ENCODE measurements around the gene COX10.
A peak's percentile ranks its signal among the peaks of the same experiment; 100 is the strongest.
"Not testable (repeated sequence)": the region's sequence is repeated elsewhere in the genome, so short reads cannot be mapped to it uniquely, and the experiment has no call there.

The COX10 gene

DNA sequence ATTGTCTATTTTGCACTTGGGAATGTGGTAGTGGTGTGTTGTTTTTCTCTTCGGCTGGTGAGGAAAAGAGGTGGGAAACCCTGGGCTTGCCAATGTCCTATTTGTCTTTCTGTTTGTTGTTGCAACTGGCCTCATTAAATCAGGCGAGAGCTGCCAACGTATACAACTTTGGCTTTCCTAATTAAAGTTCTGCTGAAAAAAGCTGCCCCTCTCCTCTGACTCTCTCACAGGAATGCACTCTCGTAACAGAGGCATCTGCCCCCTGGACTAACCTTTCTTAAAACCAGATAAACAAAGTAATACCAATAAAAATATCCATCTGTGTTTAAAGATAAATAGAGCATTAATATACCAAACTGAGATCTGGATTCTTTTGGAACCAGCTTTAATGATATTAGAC lies 159.6 kb downstream of the COX10 start:
- no peak for ATAC-seq
- TF ChIP-seq ZFP30 (CRISPR knock-in tag; IDR thresholded peaks at IDR 0.05) (no peak), SNAI2 (CRISPR knock-in tag; IDR thresholded peaks at IDR 0.05) (no peak), ISL1 (CRISPR knock-in tag; IDR thresholded peaks at IDR 0.05) (no peak), OSR1 (CRISPR knock-in tag; IDR thresholded peaks at IDR 0.05) (no peak), CSDC2 (CRISPR knock-in tag; IDR thresholded peaks at IDR 0.05) (no peak), ZNF8 (CRISPR knock-in tag; IDR thresholded peaks at IDR 0.05) (no peak), TOX (CRISPR knock-in tag; IDR thresholded peaks at IDR 0.05; ENCODE audit: borderline replicate concordance) (no peak), ARNTL (CRISPR knock-in tag; IDR thresholded peaks at IDR 0.05; ENCODE audit: borderline replicate concordance, low read depth) (no peak), ZNF70 (CRISPR knock-in tag; IDR thresholded peaks at IDR 0.05) (no peak), ZC3H10 (CRISPR knock-in tag; IDR thresholded peaks at IDR 0.05) (no peak), ZNF565 (CRISPR knock-in tag; conservative IDR thresholded peaks at IDR 0.05; ENCODE audit: low read depth) (no peak), PPARA (CRISPR knock-in tag; IDR thresholded peaks at IDR 0.05; ENCODE audit: borderline replicate concordance) (no peak), TCF4 (CRISPR knock-in tag; IDR thresholded peaks at IDR 0.05; ENCODE audit: borderline replicate concordance) (no peak), ZFP3 (CRISPR knock-in tag; IDR thresholded peaks at IDR 0.05) (no peak), RARB (CRISPR knock-in tag; IDR thresholded peaks at IDR 0.05) (no peak)
- TF ChIP-seq, protein P1, sequence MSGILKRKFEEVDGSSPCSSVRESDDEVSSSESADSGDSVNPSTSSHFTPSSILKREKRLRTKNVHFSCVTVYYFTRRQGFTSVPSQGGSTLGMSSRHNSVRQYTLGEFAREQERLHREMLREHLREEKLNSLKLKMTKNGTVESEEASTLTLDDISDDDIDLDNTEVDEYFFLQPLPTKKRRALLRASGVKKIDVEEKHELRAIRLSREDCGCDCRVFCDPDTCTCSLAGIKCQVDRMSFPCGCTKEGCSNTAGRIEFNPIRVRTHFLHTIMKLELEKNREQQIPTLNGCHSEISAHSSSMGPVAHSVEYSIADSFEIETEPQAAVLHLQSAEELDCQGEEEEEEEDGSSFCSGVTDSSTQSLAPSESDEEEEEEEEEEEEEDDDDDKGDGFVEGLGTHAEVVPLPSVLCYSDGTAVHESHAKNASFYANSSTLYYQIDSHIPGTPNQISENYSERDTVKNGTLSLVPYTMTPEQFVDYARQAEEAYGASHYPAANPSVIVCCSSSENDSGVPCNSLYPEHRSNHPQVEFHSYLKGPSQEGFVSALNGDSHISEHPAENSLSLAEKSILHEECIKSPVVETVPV (CRISPR knock-in tag; IDR thresholded peaks at IDR 0.05) = no peak
- TF ChIP-seq, protein P2, sequence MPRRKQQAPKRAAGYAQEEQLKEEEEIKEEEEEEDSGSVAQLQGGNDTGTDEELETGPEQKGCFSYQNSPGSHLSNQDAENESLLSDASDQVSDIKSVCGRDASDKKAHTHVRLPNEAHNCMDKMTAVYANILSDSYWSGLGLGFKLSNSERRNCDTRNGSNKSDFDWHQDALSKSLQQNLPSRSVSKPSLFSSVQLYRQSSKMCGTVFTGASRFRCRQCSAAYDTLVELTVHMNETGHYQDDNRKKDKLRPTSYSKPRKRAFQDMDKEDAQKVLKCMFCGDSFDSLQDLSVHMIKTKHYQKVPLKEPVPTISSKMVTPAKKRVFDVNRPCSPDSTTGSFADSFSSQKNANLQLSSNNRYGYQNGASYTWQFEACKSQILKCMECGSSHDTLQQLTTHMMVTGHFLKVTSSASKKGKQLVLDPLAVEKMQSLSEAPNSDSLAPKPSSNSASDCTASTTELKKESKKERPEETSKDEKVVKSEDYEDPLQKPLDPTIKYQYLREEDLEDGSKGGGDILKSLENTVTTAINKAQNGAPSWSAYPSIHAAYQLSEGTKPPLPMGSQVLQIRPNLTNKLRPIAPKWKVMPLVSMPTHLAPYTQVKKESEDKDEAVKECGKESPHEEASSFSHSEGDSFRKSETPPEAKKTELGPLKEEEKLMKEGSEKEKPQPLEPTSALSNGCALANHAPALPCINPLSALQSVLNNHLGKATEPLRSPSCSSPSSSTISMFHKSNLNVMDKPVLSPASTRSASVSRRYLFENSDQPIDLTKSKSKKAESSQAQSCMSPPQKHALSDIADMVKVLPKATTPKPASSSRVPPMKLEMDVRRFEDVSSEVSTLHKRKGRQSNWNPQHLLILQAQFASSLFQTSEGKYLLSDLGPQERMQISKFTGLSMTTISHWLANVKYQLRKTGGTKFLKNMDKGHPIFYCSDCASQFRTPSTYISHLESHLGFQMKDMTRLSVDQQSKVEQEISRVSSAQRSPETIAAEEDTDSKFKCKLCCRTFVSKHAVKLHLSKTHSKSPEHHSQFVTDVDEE (CRISPR knock-in tag; IDR thresholded peaks at IDR 0.05) = no peak
- TF ChIP-seq, protein P3, sequence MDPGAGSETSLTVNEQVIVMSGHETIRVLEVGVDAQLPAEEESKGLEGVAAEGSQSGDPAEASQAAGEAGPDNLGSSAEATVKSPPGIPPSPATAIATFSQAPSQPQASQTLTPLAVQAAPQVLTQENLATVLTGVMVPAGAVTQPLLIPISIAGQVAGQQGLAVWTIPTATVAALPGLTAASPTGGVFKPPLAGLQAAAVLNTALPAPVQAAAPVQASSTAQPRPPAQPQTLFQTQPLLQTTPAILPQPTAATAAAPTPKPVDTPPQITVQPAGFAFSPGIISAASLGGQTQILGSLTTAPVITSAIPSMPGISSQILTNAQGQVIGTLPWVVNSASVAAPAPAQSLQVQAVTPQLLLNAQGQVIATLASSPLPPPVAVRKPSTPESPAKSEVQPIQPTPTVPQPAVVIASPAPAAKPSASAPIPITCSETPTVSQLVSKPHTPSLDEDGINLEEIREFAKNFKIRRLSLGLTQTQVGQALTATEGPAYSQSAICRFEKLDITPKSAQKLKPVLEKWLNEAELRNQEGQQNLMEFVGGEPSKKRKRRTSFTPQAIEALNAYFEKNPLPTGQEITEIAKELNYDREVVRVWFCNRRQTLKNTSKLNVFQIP (CRISPR knock-in tag; IDR thresholded peaks at IDR 0.05; ENCODE audit: borderline replicate concordance, low read depth) = no peak
- TF ChIP-seq, protein P4, sequence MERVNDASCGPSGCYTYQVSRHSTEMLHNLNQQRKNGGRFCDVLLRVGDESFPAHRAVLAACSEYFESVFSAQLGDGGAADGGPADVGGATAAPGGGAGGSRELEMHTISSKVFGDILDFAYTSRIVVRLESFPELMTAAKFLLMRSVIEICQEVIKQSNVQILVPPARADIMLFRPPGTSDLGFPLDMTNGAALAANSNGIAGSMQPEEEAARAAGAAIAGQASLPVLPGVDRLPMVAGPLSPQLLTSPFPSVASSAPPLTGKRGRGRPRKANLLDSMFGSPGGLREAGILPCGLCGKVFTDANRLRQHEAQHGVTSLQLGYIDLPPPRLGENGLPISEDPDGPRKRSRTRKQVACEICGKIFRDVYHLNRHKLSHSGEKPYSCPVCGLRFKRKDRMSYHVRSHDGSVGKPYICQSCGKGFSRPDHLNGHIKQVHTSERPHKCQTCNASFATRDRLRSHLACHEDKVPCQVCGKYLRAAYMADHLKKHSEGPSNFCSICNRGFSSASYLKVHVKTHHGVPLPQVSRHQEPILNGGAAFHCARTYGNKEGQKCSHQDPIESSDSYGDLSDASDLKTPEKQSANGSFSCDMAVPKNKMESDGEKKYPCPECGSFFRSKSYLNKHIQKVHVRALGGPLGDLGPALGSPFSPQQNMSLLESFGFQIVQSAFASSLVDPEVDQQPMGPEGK (CRISPR knock-in tag; IDR thresholded peaks at IDR 0.05; ENCODE audit: borderline replicate concordance) = no peak

DNA sequence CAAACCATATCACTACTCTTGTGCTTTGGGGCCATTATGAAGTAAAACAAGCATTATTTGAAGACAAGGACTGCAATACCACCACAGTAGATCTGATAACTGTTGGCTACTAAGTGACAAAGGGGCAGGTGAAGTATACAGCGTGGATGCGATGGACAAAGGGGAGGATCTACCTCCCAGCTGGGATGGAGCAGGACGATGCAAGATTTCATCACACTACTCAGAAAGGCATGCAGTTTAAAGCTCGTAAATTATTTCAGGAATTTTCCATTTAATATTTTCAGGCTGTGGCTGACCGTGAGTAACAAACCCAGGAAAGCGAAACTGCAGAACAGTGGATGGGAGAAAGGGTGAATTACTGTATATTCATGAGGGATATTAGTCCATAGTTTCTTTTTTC lies 161.9 kb downstream of the COX10 start:
- ATAC-seq = peak; percentile 79

DNA sequence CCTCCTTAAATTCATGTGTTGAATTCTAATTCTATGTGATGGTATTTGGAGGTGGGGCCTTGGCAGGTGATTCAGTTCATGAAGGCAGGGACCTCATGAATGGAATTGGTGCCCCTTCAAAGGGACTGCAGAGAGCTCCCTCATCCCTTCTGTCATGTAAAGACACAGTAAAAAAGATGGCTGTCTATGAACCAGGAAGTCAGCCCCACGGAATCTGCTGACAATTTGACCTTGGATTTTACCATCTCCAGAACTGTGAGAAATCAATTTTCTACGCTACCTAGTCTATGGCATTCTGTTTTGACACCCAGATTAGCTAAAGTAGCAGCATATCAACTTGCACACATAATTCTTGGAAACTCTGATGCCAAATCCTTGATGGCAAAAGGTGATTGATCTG lies 165.7 kb downstream of the COX10 start:
- not testable (repeated sequence) for ATAC-seq

DNA sequence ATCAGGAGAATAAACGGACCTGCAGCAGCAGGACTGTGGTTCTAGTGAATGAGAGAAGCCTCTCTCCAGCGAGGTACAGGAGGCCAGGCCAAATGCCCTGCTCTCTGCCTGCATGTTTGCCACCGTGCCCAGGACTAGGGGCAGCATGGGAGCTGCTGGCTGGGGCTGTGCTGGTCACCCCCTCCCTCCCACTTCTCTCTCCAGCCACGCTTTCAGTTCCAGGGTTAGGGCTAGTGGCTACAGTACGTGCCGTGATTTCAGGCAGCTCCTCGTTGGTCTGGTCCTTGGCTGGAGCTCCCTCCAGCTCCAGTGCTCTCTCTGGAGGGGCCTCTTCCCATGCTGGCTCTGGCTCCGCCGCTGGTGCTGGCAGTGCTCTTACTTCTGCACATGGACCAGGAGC lies 166.7 kb downstream of the COX10 start:
- ATAC-seq = not testable (repeated sequence)

DNA sequence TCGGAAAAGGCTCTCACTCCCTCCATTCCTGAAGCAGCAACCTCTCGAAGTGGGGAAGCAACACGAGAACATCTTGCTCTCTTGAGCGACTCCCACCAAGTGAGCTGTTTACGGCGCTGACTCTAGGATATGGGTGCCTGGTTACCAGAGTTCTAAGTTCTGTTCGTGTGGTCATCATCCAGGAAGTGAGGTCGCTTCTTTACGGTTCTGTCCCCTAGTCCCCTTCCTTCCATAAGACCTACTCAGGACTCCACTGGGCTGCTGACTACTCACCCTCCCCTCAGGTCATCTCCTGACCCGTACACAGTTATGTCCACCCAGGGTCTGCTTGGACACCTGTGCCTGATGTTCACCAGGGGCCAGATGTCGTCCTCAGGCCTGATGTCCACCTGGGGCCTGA lies 167.5 kb downstream of the COX10 start, which contains the start of gene CDRT15:
Gene CDRT15 (minus strand): TSS at position 101 of the 400 bp plus-strand sequence. CDS start 29 bp downstream, at position 72.
- ATAC-seq = not testable (repeated sequence)

DNA sequence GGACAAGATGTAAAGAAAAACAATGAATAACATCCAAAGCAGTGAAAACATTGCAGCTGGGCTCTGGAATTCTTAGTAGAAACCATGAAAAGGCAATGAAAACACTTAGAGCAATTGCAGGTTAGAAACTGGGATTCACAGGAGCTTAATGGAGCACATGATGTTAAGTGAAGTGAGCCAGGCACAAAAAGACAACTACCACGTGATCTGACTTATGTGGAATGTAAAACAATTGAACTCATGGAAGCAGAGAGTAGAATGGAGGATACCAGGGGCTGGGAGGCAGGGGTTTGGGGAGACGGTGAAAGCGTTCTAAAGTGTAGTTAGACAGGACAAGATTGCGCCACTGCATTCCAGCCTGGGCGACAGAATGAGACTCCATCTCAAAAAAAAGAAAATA lies 170.0 kb downstream of the COX10 start:
- not testable (repeated sequence) for ATAC-seq
